ACC112 (cell line): ENCODE results near the gene CD6.

ENCODE experiments used
- H2AFZ ChIP-seq: fragments of 200-600 bp; sonication (generic); one replicate; pipeline ENCODE4 v1.6.0; 2017; ENCODE audit warnings: antibody characterized with exemption, low read length; ENCODE audit not compliant: unreplicated experiment
- H3K27ac ChIP-seq: fragments of 200-600 bp; sonication (generic); 2 replicates; pipeline ENCODE4 v1.5.1; 2014; ENCODE audit warnings: low read depth, mild to moderate bottlenecking, antibody characterized with exemption, low read length, moderate library complexity
- H3K27me3 ChIP-seq: fragments of 200-600 bp; sonication (generic); 2 replicates; pipeline ENCODE4 v1.6.1; 2014; ENCODE audit warnings: mild to moderate bottlenecking, antibody characterized with exemption, low read length, moderate library complexity, mixed read lengths; ENCODE audit not compliant: insufficient read depth
- H3K36me3 ChIP-seq: fragments of 200-600 bp; sonication (generic); 2 replicates; pipeline ENCODE4 v1.6.1; 2016; ENCODE audit warnings: mild to moderate bottlenecking, antibody characterized with exemption, low read length, moderate library complexity, mixed read lengths; ENCODE audit not compliant: insufficient read depth
- H3K4me1 ChIP-seq: fragments of 200-600 bp; sonication (generic); one replicate; pipeline ENCODE4 v1.6.1; 2016; ENCODE audit warnings: low read length, mixed read lengths; ENCODE audit not compliant: insufficient read depth, unreplicated experiment, control insufficient read depth
- H3K4me3 ChIP-seq: fragments of 200-600 bp; sonication (generic); 2 replicates; pipeline ENCODE4 v1.5.1; 2014; ENCODE audit warnings: mild to moderate bottlenecking, low read depth, low read length
- H3K79me2 ChIP-seq: fragments of 200-600 bp; sonication (generic); one replicate; pipeline ENCODE4 v1.6.0; 2016; ENCODE audit warnings: low read length; ENCODE audit not compliant: control insufficient read depth, unreplicated experiment, insufficient read depth

The CD6 gene

DNA sequence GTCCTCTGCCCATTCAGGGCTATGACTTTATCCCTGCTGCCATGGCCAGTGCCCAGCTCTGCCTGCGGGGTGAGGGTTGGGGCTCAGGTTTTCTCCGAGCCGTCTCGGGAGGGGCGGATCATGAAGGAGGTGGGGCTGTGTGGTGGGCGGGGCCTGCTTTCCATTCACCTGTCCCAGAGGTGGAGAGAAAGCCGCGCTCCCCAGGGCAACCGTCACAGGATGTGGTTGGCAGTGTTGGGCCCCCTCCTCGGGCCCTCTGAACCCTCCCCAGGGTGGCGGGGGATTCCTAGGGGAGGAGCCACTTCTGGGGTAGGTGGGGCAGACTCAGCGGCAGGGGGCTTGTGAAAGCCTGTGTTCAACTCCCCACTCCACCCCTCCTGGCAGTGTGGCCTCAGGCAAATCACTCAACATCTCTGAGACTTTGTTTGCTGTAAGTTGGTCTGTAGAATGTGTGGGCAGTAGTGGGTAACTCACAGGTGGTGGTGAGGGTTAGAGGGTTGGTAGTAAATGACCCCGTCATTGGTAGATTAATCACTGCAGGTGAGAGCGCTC lies 50.3 kb downstream of the CD6 start:
- H3K4me3 ChIP-seq = no peak overlapping the region
- H3K36me3 ChIP-seq = no peaks in the 10 kb centered on the region
- no peak overlapping the region for H2AFZ ChIP-seq
- no peak overlapping the region for H3K27ac ChIP-seq
- peaks cover 84% of the 10 kb centered on the region for H3K27me3 ChIP-seq
- no peaks in the 10 kb centered on the region for H3K79me2 ChIP-seq
- no peaks in the 10 kb centered on the region for H3K4me1 ChIP-seq

DNA sequence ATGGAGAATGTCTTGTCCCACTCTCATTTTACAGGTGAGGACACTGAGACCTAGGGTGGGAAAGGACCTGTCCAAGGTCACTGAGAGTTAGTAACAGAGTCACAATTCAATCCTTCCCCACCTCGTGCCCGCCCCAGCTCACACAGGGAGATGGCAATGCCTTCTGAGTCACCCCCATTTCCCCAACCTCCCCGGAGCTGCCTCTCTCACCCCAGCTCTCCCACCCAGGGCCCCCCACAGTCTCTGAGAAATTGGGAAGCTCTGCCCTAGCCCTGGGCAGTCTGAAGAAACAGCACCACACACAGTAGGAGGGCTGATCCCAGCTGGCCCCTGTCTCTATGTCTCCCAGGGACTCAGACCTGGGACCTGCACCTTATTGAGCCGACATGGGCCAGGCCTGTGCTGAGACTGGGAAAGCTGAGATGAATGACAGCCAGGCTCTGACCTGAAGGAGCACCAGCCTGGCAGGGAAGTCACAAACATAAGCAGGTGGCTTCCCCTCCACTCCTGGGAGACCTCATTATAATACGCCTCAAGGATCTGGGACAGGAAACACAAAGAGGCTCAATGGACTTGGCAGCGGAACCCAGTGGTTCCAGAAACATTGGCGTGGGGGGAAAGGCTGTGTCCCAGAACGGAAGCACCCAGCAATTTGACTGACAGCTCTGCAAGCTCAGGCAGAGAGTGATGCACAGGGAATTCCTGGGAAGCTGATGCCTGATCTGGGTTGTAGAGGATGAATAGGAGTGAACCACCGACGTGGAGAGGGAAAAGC lies 51.0 kb downstream of the CD6 start:
- H3K79me2 ChIP-seq = no peaks in the 10 kb centered on the region
- H3K4me1 ChIP-seq = no peaks in the 10 kb centered on the region
- no peak overlapping the region for H3K4me3 ChIP-seq
- no peaks in the 10 kb centered on the region for H3K36me3 ChIP-seq
- H2AFZ ChIP-seq = no peak overlapping the region
- H3K27ac ChIP-seq = no peak overlapping the region
- peaks cover 84% of the 10 kb centered on the region for H3K27me3 ChIP-seq

- H3K4me1 ChIP-seq = no peaks in the 10 kb centered on the region
- H3K27ac ChIP-seq = no peak overlapping the region
- peaks cover 78% of the 10 kb centered on the region for H3K27me3 ChIP-seq
- H2AFZ ChIP-seq = no peak overlapping the region
- no peaks in the 10 kb centered on the region for H3K79me2 ChIP-seq
- H3K36me3 ChIP-seq = no peaks in the 10 kb centered on the region
- H3K4me3 ChIP-seq = no peak overlapping the region
Measured at GRCh38 chr11:61023086-61023965, 51.8 kb downstream of the CD6 start.

DNA sequence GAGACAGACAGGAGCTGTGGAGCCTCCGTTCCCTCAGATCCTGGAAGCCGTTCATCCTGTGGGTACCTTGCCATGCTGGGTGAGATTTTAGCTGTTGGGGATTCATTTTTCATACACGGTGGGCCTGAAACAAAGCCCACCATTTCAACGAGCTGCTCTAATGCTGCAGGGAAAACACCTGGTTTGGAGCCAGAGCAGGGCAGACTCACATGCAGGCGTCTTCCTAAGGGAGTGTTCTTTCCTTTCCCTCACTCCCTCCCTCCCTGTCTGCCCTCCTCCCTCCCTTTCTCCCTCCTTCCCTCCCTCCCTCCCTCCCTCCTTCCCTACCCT lies 52.5 kb downstream of the CD6 start:
- Histone ChIP-seq H3K79me2 (no peaks in the 10 kb centered on the region), H2AFZ (no peak overlapping the region), H3K4me3 (no peak overlapping the region), H3K27me3 (peaks cover 72% of the 10 kb centered on the region), H3K27ac (no peak overlapping the region), H3K4me1 (no peaks in the 10 kb centered on the region), H3K36me3 (no peaks in the 10 kb centered on the region)

DNA sequence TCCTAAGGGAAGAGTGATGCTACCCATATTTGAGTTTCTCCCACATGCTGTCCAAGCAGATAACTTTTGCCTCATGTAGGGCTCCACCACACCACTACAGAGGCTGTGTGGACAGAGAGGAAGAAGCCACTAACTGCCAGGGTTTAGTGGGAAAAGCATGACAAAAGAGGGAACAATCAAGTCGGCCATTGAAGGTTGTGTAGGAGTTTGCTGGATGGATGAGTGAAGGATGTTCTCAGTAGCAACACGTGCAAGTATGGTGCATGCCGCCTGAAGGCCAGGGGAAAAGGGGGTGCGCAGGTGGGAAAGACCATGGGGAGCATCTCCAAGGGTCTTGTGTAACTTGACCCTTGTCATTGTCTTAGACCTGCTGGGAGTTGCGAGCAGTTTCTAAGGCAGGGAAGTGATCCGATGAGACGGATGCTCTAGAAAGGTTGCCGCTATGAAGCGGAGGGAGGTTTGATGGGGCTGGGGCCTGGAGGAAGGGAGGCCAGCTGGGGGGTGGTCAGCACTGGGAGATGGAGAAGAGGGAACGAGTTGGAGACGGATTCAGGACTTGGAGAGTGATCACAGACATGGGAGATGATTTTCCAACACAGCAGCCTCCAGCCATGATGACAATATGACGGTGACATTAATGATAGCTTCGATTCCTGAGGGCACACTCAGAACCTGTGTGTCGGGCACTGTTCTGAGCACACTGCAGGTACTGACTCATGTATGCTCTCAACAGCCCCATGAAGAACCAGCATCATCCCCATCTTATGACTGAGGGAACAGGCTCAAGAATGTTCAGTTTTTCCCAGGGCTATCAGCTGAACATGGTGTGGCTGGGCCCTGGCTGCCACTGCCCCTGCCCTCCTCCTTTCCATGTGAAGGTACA lies 53.7 kb downstream of the CD6 start:
- no peak overlapping the region for H3K27ac ChIP-seq
- H3K4me3 ChIP-seq = no peak overlapping the region
- H2AFZ ChIP-seq = no peak overlapping the region
- H3K27me3 ChIP-seq = peaks cover 61% of the 10 kb centered on the region
- H3K79me2 ChIP-seq = no peaks in the 10 kb centered on the region
- no peaks in the 10 kb centered on the region for H3K36me3 ChIP-seq
- H3K4me1 ChIP-seq = no peaks in the 10 kb centered on the region

DNA sequence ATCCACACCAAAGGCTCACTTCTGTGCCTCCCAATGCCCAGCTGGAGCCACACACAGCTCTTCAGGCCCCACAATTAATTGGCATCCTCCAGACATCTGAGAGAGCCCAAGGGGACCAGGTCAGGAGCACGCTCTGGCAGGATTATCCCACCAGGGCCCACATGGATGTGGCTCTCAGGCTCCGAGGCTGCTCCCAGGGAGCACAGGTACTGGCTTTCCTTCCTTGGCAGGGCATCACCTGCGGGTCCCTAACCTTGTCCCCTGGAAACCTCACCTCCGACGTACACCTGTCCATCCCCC lies 54.3 kb downstream of the CD6 start:
- Histone ChIP-seq H3K27ac (no peak overlapping the region), H3K79me2 (no peaks in the 10 kb centered on the region), H3K4me1 (no peaks in the 10 kb centered on the region), H3K27me3 (peaks cover 55% of the 10 kb centered on the region), H3K4me3 (no peak overlapping the region), H3K36me3 (no peaks in the 10 kb centered on the region), H2AFZ (no peak overlapping the region)

- Histone ChIP-seq H3K4me1 (no peaks in the 10 kb centered on the region), H3K27me3 (peaks cover 49% of the 10 kb centered on the region), H2AFZ (no peak overlapping the region), H3K27ac (no peak overlapping the region), H3K4me3 (no peak overlapping the region), H3K79me2 (no peaks in the 10 kb centered on the region), H3K36me3 (no peaks in the 10 kb centered on the region)
Measured at GRCh38 chr11:61026121-61027031, 54.9 kb downstream of the CD6 start.

GRCh38 chr11:61027141-61027840 lies 55.8 kb downstream of the CD6 start:
- no peak overlapping the region for H3K27ac ChIP-seq
- H3K27me3 ChIP-seq = peaks cover 39% of the 10 kb centered on the region
- H3K79me2 ChIP-seq = no peaks in the 10 kb centered on the region
- no peak overlapping the region for H2AFZ ChIP-seq
- H3K4me1 ChIP-seq = no peaks in the 10 kb centered on the region
- H3K36me3 ChIP-seq = no peaks in the 10 kb centered on the region
- no peak overlapping the region for H3K4me3 ChIP-seq

DNA sequence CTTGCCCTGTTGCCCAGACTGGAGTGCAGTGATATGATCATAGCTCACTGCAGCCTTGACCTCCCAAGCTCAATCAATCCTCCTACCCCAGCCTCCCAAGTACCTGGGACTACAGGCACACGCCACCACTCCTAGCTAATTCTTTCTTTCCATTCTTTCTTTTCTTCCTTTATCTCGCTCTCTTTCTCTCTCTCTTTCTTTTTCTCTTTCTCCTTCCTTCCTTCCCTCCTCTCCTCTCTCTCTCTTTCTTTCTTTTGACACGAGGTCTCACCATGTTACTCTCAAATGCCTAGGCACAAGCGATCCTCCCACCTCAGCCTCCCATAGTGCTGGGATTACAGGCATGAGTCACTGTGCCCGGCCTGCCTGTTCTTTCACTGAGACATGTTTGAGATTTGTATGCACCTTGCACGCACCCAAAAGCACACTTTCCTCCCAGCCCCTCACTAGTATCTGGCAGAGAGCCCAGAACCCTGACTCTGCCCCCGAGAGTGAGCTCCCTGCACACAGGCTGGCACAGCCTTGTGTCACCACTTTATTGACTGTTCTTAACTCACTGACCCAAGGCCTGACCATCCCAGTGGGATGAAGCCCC lies 56.8 kb downstream of the CD6 start:
- no peak overlapping the region for H2AFZ ChIP-seq
- H3K4me1 ChIP-seq = no peaks in the 10 kb centered on the region
- no peak overlapping the region for H3K4me3 ChIP-seq
- peaks cover 30% of the 10 kb centered on the region for H3K27me3 ChIP-seq
- H3K27ac ChIP-seq = no peak overlapping the region
- H3K79me2 ChIP-seq = no peaks in the 10 kb centered on the region
- no peaks in the 10 kb centered on the region for H3K36me3 ChIP-seq
